H9 (cell line): ENCODE results near the gene PFDN1. TPM values are rescaled to one million over a fixed set of nuclear protein-coding genes. Genes with fewer than 3 reads are reported as not detected.

Source experiments
- DNase-seq: peaks from one replicate; pipeline ENCODE4 v3.0.0-alpha.2; 2017
- H2AFZ ChIP-seq: one replicate; pipeline ENCODE4 v1.6.1; 2013; ENCODE audit warnings: mild to moderate bottlenecking, low read length, control low read depth, moderate library complexity
- H2AK5ac ChIP-seq: 2 replicates; pipeline ENCODE4 v1.6.1; 2013; ENCODE audit warnings: low read length, control low read depth, mixed read lengths; ENCODE audit not compliant: insufficient read length
- H2BK120ac ChIP-seq: one replicate; pipeline ENCODE4 v1.6.1; 2013; ENCODE audit warnings: low read depth, mild to moderate bottlenecking, low read length, control low read depth, inconsistent platforms; ENCODE audit not compliant: poor library complexity, severe bottlenecking
- H2BK12ac ChIP-seq: 2 replicates; pipeline ENCODE4 v1.6.1; 2013; ENCODE audit warnings: low read length, control low read depth, mixed read lengths, low read depth; ENCODE audit not compliant: insufficient read length
- H2BK15ac ChIP-seq: 2 replicates; pipeline ENCODE4 v1.6.1; 2013; ENCODE audit warnings: low read depth, low read length, control low read depth
- H2BK20ac ChIP-seq: one replicate; pipeline ENCODE4 v1.6.1; 2013; ENCODE audit warnings: low read depth, mild to moderate bottlenecking, low read length, control low read depth, inconsistent platforms; ENCODE audit not compliant: poor library complexity, severe bottlenecking
- H2BK5ac ChIP-seq: 2 replicates; pipeline ENCODE4 v1.6.1; 2013; ENCODE audit warnings: low read length, control low read depth, mixed read lengths; ENCODE audit not compliant: insufficient read length
- H3K14ac ChIP-seq: 2 replicates; pipeline ENCODE4 v1.6.1; 2013; ENCODE audit warnings: low read length, control low read depth; ENCODE audit not compliant: insufficient read depth
- H3K18ac ChIP-seq: 2 replicates; pipeline ENCODE4 v1.6.1; 2013; ENCODE audit warnings: low read depth, mild to moderate bottlenecking, mixed read lengths, low read length, control low read depth; ENCODE audit not compliant: insufficient read length
- H3K23ac ChIP-seq: 2 replicates; pipeline ENCODE4 v1.6.1; 2013; ENCODE audit warnings: low read length, control low read depth, mixed read lengths, low read depth; ENCODE audit not compliant: insufficient read length
- H3K23me2 ChIP-seq: 2 replicates; pipeline ENCODE4 v1.6.1; 2013; ENCODE audit warnings: low read depth, mild to moderate bottlenecking, mixed read lengths, low read length, control low read depth; ENCODE audit not compliant: insufficient read length, poor library complexity, severe bottlenecking
- H3K27ac ChIP-seq: 2 replicates; pipeline ENCODE4 v1.5.1; 2013; ENCODE audit warnings: low read length, control low read depth, mixed read lengths, low read depth; ENCODE audit not compliant: insufficient read length
- H3K27me3 ChIP-seq: 2 replicates; pipeline ENCODE4 v1.6.1; 2013; ENCODE audit warnings: low read length, control low read depth, inconsistent platforms; ENCODE audit not compliant: insufficient read depth
- H3K4ac ChIP-seq: 2 replicates; pipeline ENCODE4 v1.6.1; 2013; ENCODE audit warnings: low read depth, mild to moderate bottlenecking, control low read depth, inconsistent platforms, low read length, moderate library complexity
- H3K4me1 ChIP-seq: 2 replicates; pipeline ENCODE4 v1.6.1; 2013; ENCODE audit warnings: low read length, control low read depth, inconsistent platforms; ENCODE audit not compliant: insufficient read depth
- H3K4me2 ChIP-seq: 2 replicates; pipeline ENCODE4 v1.6.1; 2013; ENCODE audit warnings: low read length, control low read depth, mixed read lengths; ENCODE audit not compliant: insufficient read length, insufficient read depth
- H3K56ac ChIP-seq: 2 replicates; pipeline ENCODE4 v1.6.1; 2013; ENCODE audit warnings: low read depth, mild to moderate bottlenecking, mixed read lengths, low read length, control low read depth; ENCODE audit not compliant: insufficient read length
- H3K79me1 ChIP-seq: 2 replicates; pipeline ENCODE4 v1.6.1; 2013; ENCODE audit warnings: low read depth, mild to moderate bottlenecking, moderate library complexity, low read length, control low read depth, inconsistent platforms; ENCODE audit not compliant: insufficient read depth, poor library complexity, severe bottlenecking
- H3K79me2 ChIP-seq: 2 replicates; pipeline ENCODE4 v1.6.1; 2013; ENCODE audit warnings: low read length, control low read depth, inconsistent platforms; ENCODE audit not compliant: insufficient read depth
- H3K9ac ChIP-seq: 2 replicates; pipeline ENCODE4 v1.6.1; 2013; ENCODE audit warnings: low read length, control low read depth, mixed read lengths; ENCODE audit not compliant: insufficient read length; ENCODE audit errors: extremely low read depth
- H3K9me3 ChIP-seq: one replicate; pipeline ENCODE4 v1.6.1; 2013; ENCODE audit warnings: low read depth, low read length, inconsistent platforms; ENCODE audit not compliant: control insufficient read depth
- H3T11ph ChIP-seq: one replicate; pipeline ENCODE4 v1.6.1; 2013; ENCODE audit warnings: mild to moderate bottlenecking, low read length, control low read depth, inconsistent platforms
- H4K20me1 ChIP-seq: one replicate; pipeline ENCODE4 v1.6.1; 2013; ENCODE audit not compliant: control insufficient read depth, insufficient read length, insufficient read depth
- H4K5ac ChIP-seq: 2 replicates; pipeline ENCODE4 v1.6.1; 2013; ENCODE audit warnings: low read depth, mild to moderate bottlenecking, mixed read lengths, low read length, control low read depth; ENCODE audit not compliant: insufficient read length
- H4K8ac ChIP-seq: replicated peaks from 2 replicates; pipeline ENCODE4 v1.6.1; 2013; ENCODE audit warnings: low read length, control low read depth, mixed read lengths, low read depth; ENCODE audit not compliant: insufficient read length
- H4K91ac ChIP-seq: 2 replicates; pipeline ENCODE4 v1.6.1; 2013; ENCODE audit warnings: low read depth, mild to moderate bottlenecking, moderate library complexity, mixed read lengths, low read length, control low read depth; ENCODE audit not compliant: insufficient read length
- H3K27ac Mint-ChIP-seq, 3 experiments: 2 replicates in 2 of 3; 3 replicates in 1 of 3; pipeline ENCODE4 v1.8.0; 2020 to 2021; ENCODE audit warnings: mixed read lengths in 3 of 3, mild to moderate bottlenecking in 1 of 3, moderate library complexity in 1 of 3
- H3K27me3 Mint-ChIP-seq: 2 replicates; pipeline ENCODE4 v1.8.0; 2021; ENCODE audit warnings: low read depth, mild to moderate bottlenecking, moderate library complexity, mixed read lengths
- H3K36me3 Mint-ChIP-seq, 3 experiments: 2 replicates in 2 of 3; 3 replicates in 1 of 3; pipeline ENCODE4 v1.8.0; 2020 to 2021; ENCODE audit warnings: low read depth in 3 of 3, mixed read lengths in 3 of 3; ENCODE audit not compliant: insufficient read depth in 1 of 3
- H3K4me1 Mint-ChIP-seq, 2 experiments: 2 replicates each; pipeline ENCODE4 v1.8.0; 2020; ENCODE audit warnings: mixed read lengths in 2 of 2
- H3K4me3 Mint-ChIP-seq, 2 experiments: 2 replicates in 1 of 2; 3 replicates in 1 of 2; pipeline ENCODE4 v1.8.0; 2020 to 2021; ENCODE audit warnings: mild to moderate bottlenecking in 2 of 2, mixed read lengths in 2 of 2, moderate library complexity in 1 of 2
- H3K9me3 Mint-ChIP-seq, 2 experiments: 2 replicates in 1 of 2; 3 replicates in 1 of 2; pipeline ENCODE4 v1.8.0; 2020; ENCODE audit warnings: mild to moderate bottlenecking in 2 of 2, mixed read lengths in 2 of 2, moderate library complexity in 1 of 2
- WGBS: extraction: QIAGEN DNeasy Blood & Tissue Kit; methylation state at CpG from one replicate; pipeline ENCODE4 v1.1.7; 2013; ENCODE audit warnings: missing lambda C conversion rate, low lambda C conversion rate, mixed read lengths; ENCODE audit not compliant: insufficient read length; ENCODE audit errors: extremely low coverage; 5-methylcytosine and 5-hydroxymethylcytosine counted together
- total RNA-seq: library from RNA; stranded (reverse); gene quantifications from 2 replicates; pipeline ENCODE4 v1.2.1, GENCODE V29; 2021
- TF ChIP-seq, protein P1 (sequence below): fragments of 200-600 bp; sonication (generic); conservative IDR thresholded peaks from 3 replicates; pipeline ENCODE4 v1.8.0; 2021; ENCODE audit warnings: antibody characterized with exemption, mild to moderate bottlenecking

PFDN1 gene
- total RNA-seq, 1 experiment from 2014 or later = 58.3 TPM

DNA sequence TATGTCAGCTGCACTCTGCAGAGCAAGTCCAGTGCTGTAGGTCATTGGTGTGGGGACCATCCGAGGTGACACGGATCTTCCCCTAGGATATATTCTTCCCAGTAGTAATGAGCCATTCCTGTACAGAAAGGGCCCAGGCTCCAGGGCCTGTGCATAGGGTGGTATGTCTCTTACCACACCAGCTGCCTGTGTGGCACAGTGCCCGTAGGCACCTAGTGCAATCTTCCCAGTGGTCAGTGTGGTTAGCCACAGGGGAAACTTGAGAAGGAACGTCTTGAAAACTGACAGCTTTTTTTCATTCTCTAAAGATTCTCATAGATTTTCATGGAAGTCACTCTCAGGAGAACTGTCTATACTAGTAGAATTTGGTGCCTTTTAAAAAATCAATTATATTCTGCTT, 88.1 kb downstream of the PFDN1 start:
- Histone ChIP-seq H3K4me2 (no peak overlapping the region), H3K56ac (no peak overlapping the region), H3K79me1 (no peaks in the 10 kb centered on the region), H3T11ph (no peak overlapping the region), H3K27me3 (no peaks in the 10 kb centered on the region), H4K91ac (no peak overlapping the region), H3K23me2 (no peaks in the 10 kb centered on the region), H2BK5ac (no peak overlapping the region), H4K8ac (no peak overlapping the region), H2AFZ (no peak overlapping the region), H2AK5ac (no peak overlapping the region), H3K27ac (no peak overlapping the region), H2BK15ac (no peak overlapping the region), H3K14ac (no peak overlapping the region), H3K79me2 (no peaks in the 10 kb centered on the region), H3K9me3 (no peaks in the 10 kb centered on the region), H2BK20ac (no peak overlapping the region), H2BK12ac (no peak overlapping the region), H3K4me1 (no peaks in the 10 kb centered on the region), H2BK120ac (no peak overlapping the region), H4K5ac (no peak overlapping the region), H3K23ac (no peak overlapping the region), H3K4ac (no peak overlapping the region), H3K9ac (no peak overlapping the region), H3K18ac (no peak overlapping the region), H4K20me1 (no peaks in the 10 kb centered on the region)
- TF ChIP-seq, protein P1, sequence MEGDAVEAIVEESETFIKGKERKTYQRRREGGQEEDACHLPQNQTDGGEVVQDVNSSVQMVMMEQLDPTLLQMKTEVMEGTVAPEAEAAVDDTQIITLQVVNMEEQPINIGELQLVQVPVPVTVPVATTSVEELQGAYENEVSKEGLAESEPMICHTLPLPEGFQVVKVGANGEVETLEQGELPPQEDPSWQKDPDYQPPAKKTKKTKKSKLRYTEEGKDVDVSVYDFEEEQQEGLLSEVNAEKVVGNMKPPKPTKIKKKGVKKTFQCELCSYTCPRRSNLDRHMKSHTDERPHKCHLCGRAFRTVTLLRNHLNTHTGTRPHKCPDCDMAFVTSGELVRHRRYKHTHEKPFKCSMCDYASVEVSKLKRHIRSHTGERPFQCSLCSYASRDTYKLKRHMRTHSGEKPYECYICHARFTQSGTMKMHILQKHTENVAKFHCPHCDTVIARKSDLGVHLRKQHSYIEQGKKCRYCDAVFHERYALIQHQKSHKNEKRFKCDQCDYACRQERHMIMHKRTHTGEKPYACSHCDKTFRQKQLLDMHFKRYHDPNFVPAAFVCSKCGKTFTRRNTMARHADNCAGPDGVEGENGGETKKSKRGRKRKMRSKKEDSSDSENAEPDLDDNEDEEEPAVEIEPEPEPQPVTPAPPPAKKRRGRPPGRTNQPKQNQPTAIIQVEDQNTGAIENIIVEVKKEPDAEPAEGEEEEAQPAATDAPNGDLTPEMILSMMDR = no peak
- Mint-ChIP-seq H3K4me1 (peaks cover 10 to 12% of the 10 kb centered on the region in 2 experiments), H3K27ac (no peak overlapping the region), H3K27me3 (no peaks in the 10 kb centered on the region), H3K4me3 (no peak overlapping the region), H3K9me3 (no peaks in the 10 kb centered on the region; a peak in 1 of 5 replicates), H3K36me3 (no peaks in the 10 kb centered on the region)
- no peak for DNase-seq
- no CpG with 5 or more reads among the region's 4 CpGs for WGBS
